Ascending aorta (tissue), 2 donors: ENCODE data around the gene TSR1. TPM values are rescaled to one million over a fixed set of nuclear protein-coding genes. Genes with fewer than 3 reads are reported as not detected.

ENCODE experiments used
- DNase-seq, 2 donors: peaks; one replicate each; pipeline ENCODE4 v3.0.0-alpha.2; 2019; ENCODE audit warnings: low spot score in 2 of 2
- H3K27ac ChIP-seq, 2 donors: fragments of 200-600 bp; sonication (generic); one replicate each; pipeline ENCODE4 v1.5.1; 2016 to 2017; ENCODE audit warnings: mild to moderate bottlenecking in 1 of 2
- H3K27me3 ChIP-seq: fragments of 200-600 bp; sonication (generic); one replicate; pipeline ENCODE4 v1.5.1; 2017
- H3K36me3 ChIP-seq, 2 donors: fragments of 200-600 bp; sonication (generic); one replicate each; pipeline ENCODE4 v1.5.1; 2016
- H3K4me1 ChIP-seq, 2 donors: fragments of 200-600 bp; sonication (generic); one replicate each; pipeline ENCODE4 v1.5.1; 2016 to 2017; ENCODE audit warnings: mild to moderate bottlenecking in 1 of 2
- H3K4me3 ChIP-seq, 2 donors: fragments of 200-600 bp; sonication (generic); one replicate each; pipeline ENCODE4 v1.5.1; 2016 to 2017; ENCODE audit warnings: mild to moderate bottlenecking in 1 of 2
- H3K9me3 ChIP-seq, 2 donors: fragments of 200-600 bp; sonication (generic); one replicate each; pipeline ENCODE4 v1.5.1; 2016
- CTCF ChIP-seq, 3 experiments: fragments of 200-600 bp in 2 of 3; fragments of 450-650 bp in 1 of 3; sonication (generic) in 2 of 3; IDR thresholded peaks; one replicate each; pipeline ENCODE4 v1.5.1; 2016 to 2019; ENCODE audit warnings: antibody characterized with exemption in 3 of 3, mild to moderate bottlenecking in 1 of 3, moderate library complexity in 1 of 3
- intact Hi-C: fragments of 100-400 bp; cut with DNase I; formaldehyde crosslinking; loops from one replicate; pipeline ENCODE4 v1.15.1; 2023
- total RNA-seq: library from RNA; depleted of rRNA; stranded (reverse); fragments of >200 nt; gene quantifications from one replicate; pipeline ENCODE4 v1.1.0, GENCODE V29; 2016

The TSR1 gene
- total RNA-seq, 1 donor from 2014 or later: 16.9 TPM

GRCh38 chr17:2376107-2376506 lies 39.9 kb upstream of the TSR1 start:
- no peaks in the 10 kb centered on the region for H3K27me3 ChIP-seq
- no peak for DNase-seq
- no peaks in the 10 kb centered on the region for H3K4me1 ChIP-seq
- H3K27ac ChIP-seq: no peak overlapping the region
- H3K4me3 ChIP-seq: no peak overlapping the region
- intact Hi-C loops: no loop called here
- no peaks in the 10 kb centered on the region for H3K9me3 ChIP-seq
- H3K36me3 ChIP-seq: peaks cover 48 to 89% of the 10 kb centered on the region in 2 donors
- no peak for TF ChIP-seq CTCF (IDR thresholded peaks at IDR 0.05)

GRCh38 chr17:2375406-2375805 lies 39.1 kb upstream of the TSR1 start:
- Histone ChIP-seq H3K4me3 (no peak overlapping the region), H3K36me3 (peaks cover 48 to 84% of the 10 kb centered on the region in 2 donors), H3K9me3 (no peaks in the 10 kb centered on the region), H3K27ac (no peak overlapping the region), H3K27me3 (no peaks in the 10 kb centered on the region), H3K4me1 (no peaks in the 10 kb centered on the region)
- no peak for DNase-seq
- TF ChIP-seq CTCF (IDR thresholded peaks at IDR 0.05): no peak
- intact Hi-C loops: no loop called here

- DNase-seq: no peak
- intact Hi-C loops: no loop called here
- Histone ChIP-seq H3K27ac (no peak overlapping the region), H3K9me3 (no peaks in the 10 kb centered on the region), H3K36me3 (peaks cover 42 to 77% of the 10 kb centered on the region in 2 donors), H3K4me1 (no peaks in the 10 kb centered on the region), H3K4me3 (no peak overlapping the region), H3K27me3 (no peaks in the 10 kb centered on the region)
- TF ChIP-seq CTCF (IDR thresholded peaks at IDR 0.05): no peak
These were observed 38.5 kb upstream of the TSR1 start for GRCh38 chr17:2374549-2375285.

- intact Hi-C loops: no loop called here
- H3K9me3 ChIP-seq: no peaks in the 10 kb centered on the region
- no peaks in the 10 kb centered on the region for H3K27me3 ChIP-seq
- no peak for TF ChIP-seq CTCF (IDR thresholded peaks at IDR 0.05)
- peaks cover 34 to 70% of the 10 kb centered on the region in 2 donors for H3K36me3 ChIP-seq
- H3K4me3 ChIP-seq: no peak overlapping the region
- no peak for DNase-seq
- H3K4me1 ChIP-seq: no peaks in the 10 kb centered on the region
- H3K27ac ChIP-seq: no peak overlapping the region
These were observed 36.9 kb upstream of the TSR1 start for GRCh38 chr17:2373179-2373578.

GRCh38 chr17:2372681-2373080 lies 36.4 kb upstream of the TSR1 start:
- TF ChIP-seq CTCF (IDR thresholded peaks at IDR 0.05): no peak
- H3K9me3 ChIP-seq: no peaks in the 10 kb centered on the region
- no peaks in the 10 kb centered on the region for H3K4me1 ChIP-seq
- no peak overlapping the region for H3K4me3 ChIP-seq
- H3K27me3 ChIP-seq: no peaks in the 10 kb centered on the region
- intact Hi-C loops: no loop called here
- H3K36me3 ChIP-seq: peaks cover 31 to 69% of the 10 kb centered on the region in 2 donors
- no peak overlapping the region for H3K27ac ChIP-seq
- no peak for DNase-seq
